Parathyroid adenoma (tissue), 2 donors: ENCODE data around the gene HBQ1.

Experiments used
- H2AFZ ChIP-seq: fragments of 300-600 bp; sonication (generic); one replicate; pipeline ENCODE4 v1.7.0; 2017; ENCODE audit warnings: antibody characterized with exemption, mild to moderate bottlenecking
- H3K27ac ChIP-seq: fragments of 300-600 bp; sonication (generic); one replicate; pipeline ENCODE4 v1.7.0; 2017
- H3K27me3 ChIP-seq: fragments of 300-600 bp; sonication (generic); one replicate; pipeline ENCODE4 v1.7.0; 2017; ENCODE audit warnings: low read length; ENCODE audit not compliant: control insufficient read depth, insufficient read depth
- H3K36me3 ChIP-seq: fragments of 300-600 bp; sonication (generic); one replicate; pipeline ENCODE4 v1.7.0; 2017; ENCODE audit warnings: low read length; ENCODE audit not compliant: control insufficient read depth, insufficient read depth
- H3K4me1 ChIP-seq: fragments of 300-600 bp; sonication (generic); one replicate; pipeline ENCODE4 v1.7.0; 2017; ENCODE audit warnings: control low read depth
- H3K4me2 ChIP-seq: fragments of 300-600 bp; sonication (generic); one replicate; pipeline ENCODE4 v1.7.0; 2017; ENCODE audit warnings: low read length
- H3K4me3 ChIP-seq: fragments of 300-600 bp; sonication (generic); one replicate; pipeline ENCODE4 v1.7.0; 2017; ENCODE audit warnings: low read depth, low read length
- H3K79me2 ChIP-seq: fragments of 300-600 bp; sonication (generic); one replicate; pipeline ENCODE4 v1.7.0; 2017; ENCODE audit warnings: control low read depth
- H3K9ac ChIP-seq: fragments of 300-600 bp; sonication (generic); one replicate; pipeline ENCODE4 v1.7.0; 2017; ENCODE audit warnings: mild to moderate bottlenecking
- H3K9me3 ChIP-seq: fragments of 300-600 bp; sonication (generic); one replicate; pipeline ENCODE4 v1.7.0; 2017; ENCODE audit warnings: low read length; ENCODE audit not compliant: control insufficient read depth
- CTCF ChIP-seq: fragments of 300-600 bp; sonication (generic); IDR thresholded peaks from one replicate; pipeline ENCODE4 v1.7.0; 2017; ENCODE audit warnings: antibody characterized with exemption, mild to moderate bottlenecking
- donor health status: primary hyperparathyroidism.

The HBQ1 gene

GRCh38 chr16:189604-190186, 9.4 kb downstream of the HBQ1 start:
- no peak overlapping the region for H2AFZ ChIP-seq
- no peaks in the 10 kb centered on the region for H3K36me3 ChIP-seq
- H3K79me2 ChIP-seq, result no peaks in the 10 kb centered on the region
- H3K4me3 ChIP-seq, result no peak overlapping the region
- H3K4me1 ChIP-seq, result no peaks in the 10 kb centered on the region
- TF ChIP-seq CTCF, result no peak
- no peaks in the 10 kb centered on the region for H3K27me3 ChIP-seq
- H3K4me2 ChIP-seq, result no peak overlapping the region
- H3K9ac ChIP-seq, result no peak overlapping the region
- H3K27ac ChIP-seq, result no peak overlapping the region
- H3K9me3 ChIP-seq, result no peaks in the 10 kb centered on the region

- H3K27ac ChIP-seq, result no peak overlapping the region
- no peak for TF ChIP-seq CTCF
- no peaks in the 10 kb centered on the region for H3K27me3 ChIP-seq
- H3K36me3 ChIP-seq, result no peaks in the 10 kb centered on the region
- H3K9me3 ChIP-seq, result no peaks in the 10 kb centered on the region
- no peak overlapping the region for H3K4me2 ChIP-seq
- H2AFZ ChIP-seq, result no peak overlapping the region
- H3K79me2 ChIP-seq, result no peaks in the 10 kb centered on the region
- no peak overlapping the region for H3K4me3 ChIP-seq
- H3K4me1 ChIP-seq, result no peaks in the 10 kb centered on the region
- no peak overlapping the region for H3K9ac ChIP-seq
These were observed 11.6 kb downstream of the HBQ1 start for GRCh38 chr16:191831-192230.

GRCh38 chr16:192686-193085, 12.4 kb downstream of the HBQ1 start:
- Histone ChIP-seq H3K27ac (no peak overlapping the region), H3K36me3 (no peaks in the 10 kb centered on the region), H2AFZ (no peak overlapping the region), H3K9ac (no peak overlapping the region), H3K4me1 (no peaks in the 10 kb centered on the region), H3K4me3 (no peak overlapping the region), H3K79me2 (no peaks in the 10 kb centered on the region), H3K4me2 (no peak overlapping the region), H3K27me3 (no peaks in the 10 kb centered on the region), H3K9me3 (no peaks in the 10 kb centered on the region)
- no peak for TF ChIP-seq CTCF

GRCh38 chr16:193441-193840, 13.2 kb downstream of the HBQ1 start:
- Histone ChIP-seq H3K36me3 (no peaks in the 10 kb centered on the region), H3K27me3 (no peaks in the 10 kb centered on the region), H3K4me1 (no peaks in the 10 kb centered on the region), H2AFZ (no peak overlapping the region), H3K27ac (no peak overlapping the region), H3K4me3 (no peak overlapping the region), H3K4me2 (no peak overlapping the region), H3K9me3 (no peaks in the 10 kb centered on the region), H3K9ac (no peak overlapping the region), H3K79me2 (peaks cover under 1% of the 10 kb centered on the region)
- no peak for TF ChIP-seq CTCF

GRCh38 chr16:194516-194915, 14.3 kb downstream of the HBQ1 start:
- Histone ChIP-seq H3K27ac (no peak overlapping the region), H3K36me3 (no peaks in the 10 kb centered on the region), H3K4me1 (no peaks in the 10 kb centered on the region), H3K4me2 (no peak overlapping the region), H3K79me2 (peaks cover 6% of the 10 kb centered on the region), H3K27me3 (no peaks in the 10 kb centered on the region), H3K9ac (no peak overlapping the region), H3K4me3 (no peak overlapping the region), H2AFZ (no peak overlapping the region), H3K9me3 (no peaks in the 10 kb centered on the region)
- no peak for TF ChIP-seq CTCF
